NB4 (cell line): ENCODE measurements around the gene AFF2.
A peak's percentile ranks its signal among the peaks of the same experiment; 100 is the strongest.

ENCODE experiments used
- DNase-seq: peaks from one replicate; pipeline ENCODE4 v3.0.0; 2010; ENCODE audit warnings: low read depth
- H3K4me3 ChIP-seq: one replicate; pipeline ENCODE4 v1.5.1; 2011; ENCODE audit warnings: mild to moderate bottlenecking, low read depth, low read length, moderate library complexity
- CTCF ChIP-seq: IDR thresholded peaks from one replicate; pipeline ENCODE4 v1.5.1; 2012; ENCODE audit warnings: low read depth, low read length
- MAX ChIP-seq: IDR thresholded peaks from 2 replicates; pipeline ENCODE4 v1.6.1; 2011; ENCODE audit warnings: low read depth, low read length
- MYC ChIP-seq: IDR thresholded peaks from 2 replicates; pipeline ENCODE4 v1.6.1; 2011; ENCODE audit warnings: low read depth, low read length
- POLR2A ChIP-seq: IDR thresholded peaks from 2 replicates; pipeline ENCODE4 v1.6.1; 2011; ENCODE audit warnings: mild to moderate bottlenecking; ENCODE audit not compliant: insufficient read length; ENCODE audit errors: extremely low read depth

AFF2 gene

GRCh38 chrX:149003863-149004660, 503.6 kb downstream of the AFF2 start:
- H3K4me3 ChIP-seq = no peak overlapping the region
- DNase-seq = peak; percentile 3
- no peak for TF ChIP-seq MYC
- no peak for TF ChIP-seq CTCF

- H3K4me3 ChIP-seq = no peak overlapping the region
- DNase-seq = no peak
- no peak for TF ChIP-seq POLR2A
- TF ChIP-seq MYC = no peak
- no peak for TF ChIP-seq CTCF
- TF ChIP-seq MAX = no peak
These were observed 504.5 kb downstream of the AFF2 start for GRCh38 chrX:149004936-149005335.

GRCh38 chrX:149006235-149006634, 505.8 kb downstream of the AFF2 start:
- DNase-seq = no peak
- H3K4me3 ChIP-seq = no peak overlapping the region
- TF ChIP-seq MYC (no peak), POLR2A (no peak), CTCF (no peak), MAX (no peak)

- no peak overlapping the region for H3K4me3 ChIP-seq
- no peak for DNase-seq
- TF ChIP-seq MAX (no peak), MYC (no peak), CTCF (no peak), POLR2A (no peak)
These were observed 507.0 kb downstream of the AFF2 start for GRCh38 chrX:149007423-149007822.

GRCh38 chrX:149010013-149010852, 509.8 kb downstream of the AFF2 start:
- H3K4me3 ChIP-seq = no peak overlapping the region
- DNase-seq = no peak
- TF ChIP-seq CTCF = no peak
- TF ChIP-seq MAX = no peak
- no peak for TF ChIP-seq POLR2A
- TF ChIP-seq MYC = no peak
